Measurements from ENCODE around the gene DSCAML1. TPM values are rescaled to one million over a fixed set of nuclear protein-coding genes. Genes with fewer than 3 reads are reported as not detected.

Gene DSCAML1
- total RNA-seq, 1 donor from 2014 or later = 4.0 TPM

- TF ChIP-seq CTCF (conservative IDR thresholded peaks at IDR 0.05; ENCODE audit: low read depth, low read length) = no peak
- H3K4me3 ChIP-seq (ENCODE audit: low read depth, low read length) = no peak overlapping the region
- DNase-seq (ENCODE audit: low read depth) = no peak
Measured at GRCh38 chr11:117662255-117662654, 134.8 kb downstream of the DSCAML1 start.

- no peak for DNase-seq (ENCODE audit: low read depth)
- TF ChIP-seq CTCF (conservative IDR thresholded peaks at IDR 0.05; ENCODE audit: low read depth, low read length) = no peak
- H3K4me3 ChIP-seq (ENCODE audit: low read depth, low read length) = no peak overlapping the region
Measured at GRCh38 chr11:117658809-117659208, 138.2 kb downstream of the DSCAML1 start.

GRCh38 chr11:117657794-117658193 is 139.2 kb downstream of the DSCAML1 start:
- no peak for TF ChIP-seq CTCF (conservative IDR thresholded peaks at IDR 0.05; ENCODE audit: low read depth, low read length)

GRCh38 chr11:117654281-117655255 is 142.4 kb downstream of the DSCAML1 start:
- H3K4me3 ChIP-seq (ENCODE audit: low read depth, low read length) = no peak overlapping the region
- TF ChIP-seq CTCF (conservative IDR thresholded peaks at IDR 0.05; ENCODE audit: low read depth, low read length) = no peak
- no peak for DNase-seq (ENCODE audit: low read depth)

More at GRCh38 chr11:117657794-117658193, 139.2 kb downstream of the DSCAML1 start:
- no peak for DNase-seq (ENCODE audit: low read depth)
- no peak overlapping the region for H3K4me3 ChIP-seq (ENCODE audit: low read depth, low read length)

- DNase-seq (ENCODE audit: low read depth) = no peak
- no peak for TF ChIP-seq CTCF (conservative IDR thresholded peaks at IDR 0.05; ENCODE audit: low read depth, low read length)
Measured at GRCh38 chr11:117652521-117652920, 144.5 kb downstream of the DSCAML1 start.

GRCh38 chr11:117649296-117650055 is 147.5 kb downstream of the DSCAML1 start:
- H3K4me3 ChIP-seq (ENCODE audit: low read depth, low read length) = no peak overlapping the region
- no peak for TF ChIP-seq CTCF (conservative IDR thresholded peaks at IDR 0.05; ENCODE audit: low read depth, low read length)
- no peak for DNase-seq (ENCODE audit: low read depth)

More at GRCh38 chr11:117652521-117652920, 144.5 kb downstream of the DSCAML1 start:
- H3K4me3 ChIP-seq (ENCODE audit: low read depth, low read length) = no peak overlapping the region
